Prostate gland (tissue), 2 donors: ENCODE data around the gene ATG7.

ENCODE experiments used
- POLR2A ChIP-seq: fragments of 450-650 bp; IDR thresholded peaks from one replicate; pipeline ENCODE4 v1.6.1; 2016; ENCODE audit warnings: antibody characterized with exemption, mild to moderate bottlenecking
- POLR2AphosphoS5 ChIP-seq: sonication (generic); formaldehyde crosslinking; IDR thresholded peaks from one replicate; pipeline ENCODE4 v1.6.1; 2017; ENCODE audit warnings: antibody characterized with exemption
- TF ChIP-seq, protein P1 (sequence below), 4 experiments: fragments of 200-600 bp in 2 of 4; fragments of 450-650 bp in 2 of 4; sonication (generic) in 2 of 4; IDR thresholded peaks; 1 replicate in 3 of 4; 2 replicates in 1 of 4; pipeline ENCODE4 v1.5.1; 2016 to 2019; ENCODE audit warnings: antibody characterized with exemption in 4 of 4, mild to moderate bottlenecking in 2 of 4, moderate library complexity in 2 of 4

DNA sequence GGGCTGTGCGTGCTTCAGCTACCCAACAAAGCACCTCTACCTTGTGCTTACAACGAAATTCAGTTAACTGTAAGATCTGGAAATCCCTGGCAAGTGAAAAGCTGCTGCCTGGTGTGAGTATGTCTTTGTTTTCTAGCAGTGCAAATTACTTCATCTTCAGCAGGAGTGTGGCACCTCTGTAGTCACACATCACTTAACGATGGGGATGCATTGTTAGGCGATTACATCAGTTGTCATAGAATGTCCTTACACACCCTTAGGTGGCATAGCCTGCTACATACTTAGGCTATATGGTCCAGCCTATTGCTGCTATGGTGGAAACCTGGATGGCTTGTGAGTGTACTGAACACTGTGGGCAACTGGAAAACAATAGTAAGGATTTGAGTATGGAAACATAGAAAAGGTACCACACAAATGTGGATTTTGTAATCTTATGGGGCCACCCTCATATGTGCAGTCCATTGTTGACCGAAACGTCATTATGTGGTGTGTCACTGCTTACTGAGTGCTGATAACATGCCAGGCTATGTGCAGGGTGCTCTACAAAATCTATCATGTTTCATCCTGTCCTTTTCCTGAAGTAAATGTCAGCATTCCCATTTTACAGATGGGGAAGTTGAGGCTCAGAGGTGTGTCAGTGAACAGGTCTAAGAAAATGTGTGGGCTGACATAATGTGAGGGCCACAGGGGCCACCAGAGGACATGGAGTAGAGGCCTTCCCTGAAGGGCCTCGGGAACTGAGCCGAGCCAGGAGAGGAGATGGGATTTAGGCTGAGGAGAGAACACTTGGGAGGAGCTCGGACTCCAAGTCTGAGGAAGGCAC, 198.0 kb downstream of the ATG7 start:
- no peak for TF ChIP-seq POLR2A
- TF ChIP-seq, protein P1, sequence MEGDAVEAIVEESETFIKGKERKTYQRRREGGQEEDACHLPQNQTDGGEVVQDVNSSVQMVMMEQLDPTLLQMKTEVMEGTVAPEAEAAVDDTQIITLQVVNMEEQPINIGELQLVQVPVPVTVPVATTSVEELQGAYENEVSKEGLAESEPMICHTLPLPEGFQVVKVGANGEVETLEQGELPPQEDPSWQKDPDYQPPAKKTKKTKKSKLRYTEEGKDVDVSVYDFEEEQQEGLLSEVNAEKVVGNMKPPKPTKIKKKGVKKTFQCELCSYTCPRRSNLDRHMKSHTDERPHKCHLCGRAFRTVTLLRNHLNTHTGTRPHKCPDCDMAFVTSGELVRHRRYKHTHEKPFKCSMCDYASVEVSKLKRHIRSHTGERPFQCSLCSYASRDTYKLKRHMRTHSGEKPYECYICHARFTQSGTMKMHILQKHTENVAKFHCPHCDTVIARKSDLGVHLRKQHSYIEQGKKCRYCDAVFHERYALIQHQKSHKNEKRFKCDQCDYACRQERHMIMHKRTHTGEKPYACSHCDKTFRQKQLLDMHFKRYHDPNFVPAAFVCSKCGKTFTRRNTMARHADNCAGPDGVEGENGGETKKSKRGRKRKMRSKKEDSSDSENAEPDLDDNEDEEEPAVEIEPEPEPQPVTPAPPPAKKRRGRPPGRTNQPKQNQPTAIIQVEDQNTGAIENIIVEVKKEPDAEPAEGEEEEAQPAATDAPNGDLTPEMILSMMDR (IDR thresholded peaks at IDR 0.05), result no peak
- no peak for TF ChIP-seq POLR2AphosphoS5
